Measurements from ENCODE around the gene LDLRAD4.
A peak's percentile ranks its signal among the peaks of the same experiment; 100 is the strongest.

The LDLRAD4 gene

DNA sequence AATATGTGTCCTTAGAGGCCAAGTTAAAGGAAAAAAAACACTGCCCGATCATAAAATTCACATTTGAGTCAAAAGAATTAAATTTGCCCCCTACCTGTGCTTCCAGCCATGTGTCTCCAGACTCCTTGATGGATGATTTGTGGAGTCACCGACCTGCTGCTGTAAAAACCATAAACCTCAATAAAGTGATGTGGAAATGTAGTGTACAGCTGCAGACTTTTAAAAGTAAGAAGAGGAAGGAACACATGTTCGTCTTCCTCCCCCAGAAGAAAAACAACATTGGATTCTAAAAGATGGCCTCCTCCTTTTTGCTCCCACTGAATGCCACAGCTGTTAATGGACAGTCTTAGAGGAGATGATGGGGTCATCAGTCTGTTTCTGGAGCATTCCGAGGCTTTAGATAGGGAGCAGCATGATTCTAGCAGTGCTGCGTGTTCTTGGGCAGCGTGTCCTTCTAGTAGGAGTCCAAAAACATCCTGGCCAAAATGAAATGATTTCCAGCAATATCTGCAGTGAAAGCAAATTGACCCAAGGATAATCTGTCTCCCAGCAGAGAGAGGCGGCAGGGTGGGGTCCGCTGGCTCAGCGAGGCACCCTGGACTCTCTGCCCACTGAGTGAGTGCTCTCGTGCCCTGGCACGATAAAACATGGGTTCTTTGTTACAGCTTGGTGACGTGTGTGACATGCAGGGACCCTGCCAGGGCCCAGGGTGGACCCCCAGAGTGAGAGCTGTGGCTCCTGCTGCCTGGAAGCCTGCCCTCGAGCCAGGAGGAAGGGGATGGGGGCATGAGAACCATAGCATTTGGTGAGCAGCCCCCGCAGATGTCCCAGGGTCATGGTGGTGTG is 311.7 kb downstream of the LDLRAD4 start:
- DNase-seq (ENCODE audit: low read depth in 1 of 2, low spot score in 1 of 2), result peak in 1 of 2 experiments; percentile 15
- TF ChIP-seq, protein P1, sequence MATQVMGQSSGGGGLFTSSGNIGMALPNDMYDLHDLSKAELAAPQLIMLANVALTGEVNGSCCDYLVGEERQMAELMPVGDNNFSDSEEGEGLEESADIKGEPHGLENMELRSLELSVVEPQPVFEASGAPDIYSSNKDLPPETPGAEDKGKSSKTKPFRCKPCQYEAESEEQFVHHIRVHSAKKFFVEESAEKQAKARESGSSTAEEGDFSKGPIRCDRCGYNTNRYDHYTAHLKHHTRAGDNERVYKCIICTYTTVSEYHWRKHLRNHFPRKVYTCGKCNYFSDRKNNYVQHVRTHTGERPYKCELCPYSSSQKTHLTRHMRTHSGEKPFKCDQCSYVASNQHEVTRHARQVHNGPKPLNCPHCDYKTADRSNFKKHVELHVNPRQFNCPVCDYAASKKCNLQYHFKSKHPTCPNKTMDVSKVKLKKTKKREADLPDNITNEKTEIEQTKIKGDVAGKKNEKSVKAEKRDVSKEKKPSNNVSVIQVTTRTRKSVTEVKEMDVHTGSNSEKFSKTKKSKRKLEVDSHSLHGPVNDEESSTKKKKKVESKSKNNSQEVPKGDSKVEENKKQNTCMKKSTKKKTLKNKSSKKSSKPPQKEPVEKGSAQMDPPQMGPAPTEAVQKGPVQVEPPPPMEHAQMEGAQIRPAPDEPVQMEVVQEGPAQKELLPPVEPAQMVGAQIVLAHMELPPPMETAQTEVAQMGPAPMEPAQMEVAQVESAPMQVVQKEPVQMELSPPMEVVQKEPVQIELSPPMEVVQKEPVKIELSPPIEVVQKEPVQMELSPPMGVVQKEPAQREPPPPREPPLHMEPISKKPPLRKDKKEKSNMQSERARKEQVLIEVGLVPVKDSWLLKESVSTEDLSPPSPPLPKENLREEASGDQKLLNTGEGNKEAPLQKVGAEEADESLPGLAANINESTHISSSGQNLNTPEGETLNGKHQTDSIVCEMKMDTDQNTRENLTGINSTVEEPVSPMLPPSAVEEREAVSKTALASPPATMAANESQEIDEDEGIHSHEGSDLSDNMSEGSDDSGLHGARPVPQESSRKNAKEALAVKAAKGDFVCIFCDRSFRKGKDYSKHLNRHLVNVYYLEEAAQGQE (IDR thresholded peaks at IDR 0.05; ENCODE audit: insufficient replicate concordance, low read depth), result no peak
- peak; percentile 66; the same call in 1 of the 2 replicates for TF ChIP-seq SPI1 (IDR thresholded peaks at IDR 0.05; ENCODE audit: borderline replicate concordance, low read depth)
- Histone ChIP-seq H3K27me3 (ENCODE audit: insufficient read depth, poor library complexity, severe bottlenecking) (no peaks in the 10 kb centered on the region), H3K4me3 (replicated peaks; ENCODE audit: insufficient read depth, low read length) (no peak overlapping the region), H3K27ac (replicated peaks) (no peak overlapping the region)

DNA sequence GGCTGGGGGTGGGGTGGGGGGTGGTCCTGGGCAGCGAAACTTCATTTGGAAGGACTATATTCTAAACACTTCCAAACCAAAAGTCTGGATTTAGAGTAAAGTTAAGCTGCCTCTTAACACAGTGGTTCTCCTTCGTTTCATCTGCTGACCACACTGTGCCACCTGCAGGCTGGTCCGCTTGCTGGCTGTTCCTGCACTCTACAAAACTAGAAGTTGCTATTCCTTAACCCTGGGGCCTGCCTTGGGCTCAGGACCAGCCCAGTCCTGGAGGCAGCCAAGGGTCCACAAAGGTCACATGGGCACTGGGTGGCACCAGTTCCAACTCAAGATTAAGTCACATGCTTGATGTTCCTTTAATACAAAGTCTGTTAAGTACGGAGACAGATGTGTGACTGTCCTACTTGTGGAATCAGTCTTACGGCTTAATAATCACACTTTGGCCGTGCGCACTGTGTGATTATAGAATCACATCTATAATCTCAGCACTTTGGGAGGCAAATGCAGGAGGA is 312.4 kb downstream of the LDLRAD4 start:
- no peak overlapping the region for H3K27ac ChIP-seq (replicated peaks)
- H3K27me3 ChIP-seq (ENCODE audit: insufficient read depth, poor library complexity, severe bottlenecking), result no peaks in the 10 kb centered on the region
- TF ChIP-seq, protein P1 (IDR thresholded peaks at IDR 0.05; ENCODE audit: insufficient replicate concordance, low read depth), result no peak
- TF ChIP-seq, protein P2, sequence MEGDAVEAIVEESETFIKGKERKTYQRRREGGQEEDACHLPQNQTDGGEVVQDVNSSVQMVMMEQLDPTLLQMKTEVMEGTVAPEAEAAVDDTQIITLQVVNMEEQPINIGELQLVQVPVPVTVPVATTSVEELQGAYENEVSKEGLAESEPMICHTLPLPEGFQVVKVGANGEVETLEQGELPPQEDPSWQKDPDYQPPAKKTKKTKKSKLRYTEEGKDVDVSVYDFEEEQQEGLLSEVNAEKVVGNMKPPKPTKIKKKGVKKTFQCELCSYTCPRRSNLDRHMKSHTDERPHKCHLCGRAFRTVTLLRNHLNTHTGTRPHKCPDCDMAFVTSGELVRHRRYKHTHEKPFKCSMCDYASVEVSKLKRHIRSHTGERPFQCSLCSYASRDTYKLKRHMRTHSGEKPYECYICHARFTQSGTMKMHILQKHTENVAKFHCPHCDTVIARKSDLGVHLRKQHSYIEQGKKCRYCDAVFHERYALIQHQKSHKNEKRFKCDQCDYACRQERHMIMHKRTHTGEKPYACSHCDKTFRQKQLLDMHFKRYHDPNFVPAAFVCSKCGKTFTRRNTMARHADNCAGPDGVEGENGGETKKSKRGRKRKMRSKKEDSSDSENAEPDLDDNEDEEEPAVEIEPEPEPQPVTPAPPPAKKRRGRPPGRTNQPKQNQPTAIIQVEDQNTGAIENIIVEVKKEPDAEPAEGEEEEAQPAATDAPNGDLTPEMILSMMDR (IDR thresholded peaks at IDR 0.05; ENCODE audit: insufficient read depth, low read length), result peak; percentile 54
- no peak for TF ChIP-seq SPI1 (IDR thresholded peaks at IDR 0.05; ENCODE audit: borderline replicate concordance, low read depth)
- no peak for TF ChIP-seq GABPA (IDR thresholded peaks at IDR 0.05; ENCODE audit: low read depth)
- DNase-seq (ENCODE audit: low read depth in 1 of 2, low spot score in 1 of 2), result peak in 1 of 2 experiments; percentile 68
- no peak overlapping the region for H3K4me3 ChIP-seq (replicated peaks; ENCODE audit: insufficient read depth, low read length)

DNA sequence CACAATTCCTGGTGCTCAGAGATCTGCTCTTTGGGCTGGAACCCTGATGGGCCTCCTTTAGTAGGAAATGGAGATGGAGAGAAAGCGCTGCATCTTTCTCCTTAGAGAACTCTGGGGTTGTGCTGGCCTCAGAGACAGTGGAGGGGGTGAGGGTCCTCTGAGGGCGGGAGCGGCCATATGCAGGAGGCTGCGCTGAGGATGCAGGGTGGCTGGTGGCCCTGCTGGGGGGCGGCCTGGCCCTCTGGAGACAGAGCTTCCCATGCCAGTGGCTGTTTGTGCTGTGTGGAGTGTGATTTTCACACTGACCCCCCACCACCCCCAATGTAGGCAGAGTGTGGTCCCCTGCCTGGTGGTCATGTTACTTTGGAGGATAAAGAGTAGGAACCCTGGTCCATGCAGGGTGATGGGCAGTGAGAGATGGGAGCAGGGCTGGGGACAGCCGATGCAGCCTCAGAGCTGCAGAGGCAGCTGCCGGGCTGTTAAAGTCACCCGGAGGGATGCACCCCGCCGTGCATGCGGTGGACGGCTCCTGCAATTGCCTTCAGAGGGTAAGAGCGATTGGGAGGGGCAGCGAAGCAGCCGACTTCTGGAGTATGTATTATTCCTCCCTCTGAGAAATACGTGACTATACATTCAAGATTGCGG is 313.2 kb downstream of the LDLRAD4 start:
- H3K27ac ChIP-seq (replicated peaks), result no peak overlapping the region
- no peak for DNase-seq (ENCODE audit: low read depth in 1 of 2, low spot score in 1 of 2)
- no peaks in the 10 kb centered on the region for H3K27me3 ChIP-seq (ENCODE audit: insufficient read depth, poor library complexity, severe bottlenecking)
- no peak overlapping the region for H3K4me3 ChIP-seq (replicated peaks; ENCODE audit: insufficient read depth, low read length)
- TF ChIP-seq, protein P1 (IDR thresholded peaks at IDR 0.05; ENCODE audit: insufficient replicate concordance, low read depth), result no peak
- TF ChIP-seq, protein P2 (IDR thresholded peaks at IDR 0.05; ENCODE audit: insufficient read depth, low read length), result no peak
- TF ChIP-seq GABPA (IDR thresholded peaks at IDR 0.05; ENCODE audit: low read depth) (no peak), POLR2AphosphoS5 (IDR thresholded peaks at IDR 0.05; ENCODE audit: low read depth) (no peak)

Measured in HL-60 (cell line).